ENCODE data around the gene ARL6IP1. TPM values are rescaled to one million over a fixed set of nuclear protein-coding genes. Genes with fewer than 3 reads are reported as not detected.
"Not testable (repeated sequence)": the region's sequence is repeated elsewhere in the genome, so short reads cannot be mapped to it uniquely, and the experiment has no call there.

ARL6IP1 gene
- total and polyA plus RNA-seq, 8 donors = 28.9 to 82.3 (median 42.3) TPM

DNA sequence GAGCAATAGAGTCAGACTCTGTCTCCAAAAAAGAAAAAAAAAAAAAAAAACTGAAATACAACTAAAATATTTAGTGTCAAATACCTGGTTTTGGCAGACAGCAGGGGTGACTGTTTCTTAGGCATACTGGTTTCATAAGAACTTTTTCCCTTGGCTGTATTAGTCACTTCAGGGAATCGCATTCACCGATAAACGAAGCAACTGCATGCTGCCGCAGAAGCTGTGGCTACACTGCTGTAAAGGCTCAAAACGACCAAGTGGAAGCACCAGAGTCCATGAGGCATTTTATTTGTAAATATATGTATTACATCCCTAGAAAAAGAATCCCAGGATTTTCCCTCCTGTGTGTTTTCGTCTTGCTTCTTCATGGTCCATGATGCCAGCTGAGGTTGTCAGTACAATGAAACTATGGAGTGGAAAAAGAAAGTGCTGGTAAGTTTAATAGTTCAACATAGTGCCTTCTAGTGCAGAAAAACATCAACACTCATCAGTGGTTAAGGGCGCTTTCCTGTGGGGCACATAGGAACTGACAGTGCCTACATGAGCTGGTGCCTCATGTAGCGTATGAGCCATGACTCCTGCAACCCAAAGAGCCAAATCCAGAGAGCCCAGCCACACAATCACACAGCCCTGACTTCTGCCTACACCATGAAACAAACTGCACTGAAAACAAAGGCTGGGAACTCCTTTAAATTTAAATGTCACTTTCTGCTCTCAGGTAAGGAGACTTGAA lies 18.5 kb downstream of the ARL6IP1 start:
- Histone ChIP-seq H3K4me1 (peaks cover 4 to 27% (median 17%) of the 10 kb centered on the region in 3 donors), H3K36me3 (peaks cover 0 to 56% (median 20%) of the 10 kb centered on the region in 3 donors), H3K9me3 (no peaks in the 10 kb centered on the region), H3K27me3 (no peaks in the 10 kb centered on the region), H3K27ac (no peak overlapping the region), H3K4me3 (no peak overlapping the region)
- TF ChIP-seq, protein P1, sequence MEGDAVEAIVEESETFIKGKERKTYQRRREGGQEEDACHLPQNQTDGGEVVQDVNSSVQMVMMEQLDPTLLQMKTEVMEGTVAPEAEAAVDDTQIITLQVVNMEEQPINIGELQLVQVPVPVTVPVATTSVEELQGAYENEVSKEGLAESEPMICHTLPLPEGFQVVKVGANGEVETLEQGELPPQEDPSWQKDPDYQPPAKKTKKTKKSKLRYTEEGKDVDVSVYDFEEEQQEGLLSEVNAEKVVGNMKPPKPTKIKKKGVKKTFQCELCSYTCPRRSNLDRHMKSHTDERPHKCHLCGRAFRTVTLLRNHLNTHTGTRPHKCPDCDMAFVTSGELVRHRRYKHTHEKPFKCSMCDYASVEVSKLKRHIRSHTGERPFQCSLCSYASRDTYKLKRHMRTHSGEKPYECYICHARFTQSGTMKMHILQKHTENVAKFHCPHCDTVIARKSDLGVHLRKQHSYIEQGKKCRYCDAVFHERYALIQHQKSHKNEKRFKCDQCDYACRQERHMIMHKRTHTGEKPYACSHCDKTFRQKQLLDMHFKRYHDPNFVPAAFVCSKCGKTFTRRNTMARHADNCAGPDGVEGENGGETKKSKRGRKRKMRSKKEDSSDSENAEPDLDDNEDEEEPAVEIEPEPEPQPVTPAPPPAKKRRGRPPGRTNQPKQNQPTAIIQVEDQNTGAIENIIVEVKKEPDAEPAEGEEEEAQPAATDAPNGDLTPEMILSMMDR (IDR thresholded peaks at IDR 0.05) = no peak
- WGBS, 2 donors = 88 to 90% methylated on average over 8 of the region's 8 CpGs
- DNase-seq (no peak), FAIRE-seq (no peak), ATAC-seq (no peak)
- intact Hi-C loops (cut with DNase I) = no loop called here

DNA sequence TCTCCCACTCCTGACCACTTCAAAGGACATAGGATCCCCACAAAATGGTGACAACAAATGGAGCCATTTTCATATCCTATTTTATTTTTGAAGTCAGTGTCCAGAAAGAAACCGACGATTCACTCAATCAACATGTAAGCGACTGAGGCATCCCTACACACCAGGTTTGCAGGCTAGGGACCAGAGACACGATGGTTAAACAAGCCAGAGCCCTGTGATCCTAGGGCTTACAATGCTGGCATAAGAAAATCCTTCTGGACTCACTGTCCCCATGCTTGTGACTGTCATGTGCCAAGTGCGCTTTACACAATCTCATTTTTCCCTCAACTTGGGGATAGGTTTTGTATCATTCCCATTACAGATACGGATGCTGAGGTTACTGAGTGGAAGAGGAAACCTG lies 20.1 kb downstream of the ARL6IP1 start:
- H3K27me3 ChIP-seq; H3K4me3 ChIP-seq; DNase-seq; intact Hi-C loops (cut with DNase I); H3K27ac ChIP-seq; ATAC-seq; H3K9me3 ChIP-seq; FAIRE-seq: not testable (repeated sequence)
- Histone ChIP-seq H3K36me3 (peaks cover 0 to 41% (median 9%) of the 10 kb centered on the region in 3 donors), H3K4me1 (peaks cover 0 to 11% (median 4%) of the 10 kb centered on the region in 3 donors)
- 89 to 91% methylated on average over 5 to 6 of the region's 6 CpGs for WGBS, 2 donors

GRCh38 chr16:18780460-18781026 lies 20.8 kb downstream of the ARL6IP1 start:
- H3K27me3 ChIP-seq; intact Hi-C loops (cut with DNase I); FAIRE-seq; H3K27ac ChIP-seq; H3K4me3 ChIP-seq; H3K9me3 ChIP-seq; DNase-seq; H3K4me1 ChIP-seq: not testable (repeated sequence)
- ATAC-seq = peak in 2 of 4 donors; percentile 23 to 36
- 71 to 74% methylated on average over 7 to 8 of the region's 8 CpGs for WGBS, 2 donors
- peaks cover 0 to 35% (median 9%) of the 10 kb centered on the region in 3 donors for H3K36me3 ChIP-seq

GRCh38 chr16:18777664-18778063 lies 23.7 kb downstream of the ARL6IP1 start:
- H3K4me1 ChIP-seq; ATAC-seq; H3K4me3 ChIP-seq; H3K9me3 ChIP-seq; FAIRE-seq; H3K27me3 ChIP-seq; DNase-seq; intact Hi-C loops (cut with DNase I); H3K27ac ChIP-seq; H3K36me3 ChIP-seq: not testable (repeated sequence)
- WGBS, 2 donors = 92 to 93% methylated on average over 1 of the region's 1 CpG

GRCh38 chr16:18776334-18776733 lies 25.0 kb downstream of the ARL6IP1 start:
- intact Hi-C loops (cut with DNase I); FAIRE-seq; H3K27ac ChIP-seq; H3K36me3 ChIP-seq; H3K4me1 ChIP-seq; H3K9me3 ChIP-seq; ATAC-seq; H3K27me3 ChIP-seq; H3K4me3 ChIP-seq; DNase-seq: not testable (repeated sequence)
- WGBS, 2 donors = 68 to 80% methylated on average over 5 of the region's 5 CpGs

GRCh38 chr16:18774651-18775050 lies 26.7 kb downstream of the ARL6IP1 start:
- WGBS, 2 donors = 93 to 96% methylated on average over 4 of the region's 4 CpGs
- H3K27me3 ChIP-seq; ATAC-seq; H3K9me3 ChIP-seq; FAIRE-seq; DNase-seq; H3K4me3 ChIP-seq; H3K4me1 ChIP-seq; intact Hi-C loops (cut with DNase I); H3K27ac ChIP-seq; H3K36me3 ChIP-seq: not testable (repeated sequence)

DNA sequence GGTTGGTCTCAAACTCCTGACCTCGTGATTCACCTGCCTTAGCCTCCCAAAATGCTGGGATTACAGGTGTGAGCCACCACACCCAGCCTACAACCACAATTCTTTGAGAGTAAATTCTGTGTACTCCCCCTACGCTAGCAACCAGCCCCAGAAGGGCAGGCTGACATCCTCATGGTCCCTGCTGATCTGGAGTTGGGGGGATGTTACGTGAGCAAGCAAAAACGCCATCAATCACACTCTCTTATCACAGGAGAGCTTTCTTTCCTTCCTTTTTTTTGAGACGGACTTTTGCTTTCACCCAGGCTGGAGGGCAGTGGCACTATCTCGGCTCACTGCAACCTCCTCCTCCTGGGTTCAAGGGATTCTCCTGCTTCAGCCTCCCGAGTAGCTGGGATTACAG lies 29.2 kb downstream of the ARL6IP1 start:
- WGBS, 2 donors = 84 to 90% methylated on average over 7 of the region's 7 CpGs
- H3K9me3 ChIP-seq; H3K4me1 ChIP-seq; H3K36me3 ChIP-seq; DNase-seq; H3K27me3 ChIP-seq; H3K27ac ChIP-seq; ATAC-seq; FAIRE-seq; intact Hi-C loops (cut with DNase I); H3K4me3 ChIP-seq: not testable (repeated sequence)

DNA sequence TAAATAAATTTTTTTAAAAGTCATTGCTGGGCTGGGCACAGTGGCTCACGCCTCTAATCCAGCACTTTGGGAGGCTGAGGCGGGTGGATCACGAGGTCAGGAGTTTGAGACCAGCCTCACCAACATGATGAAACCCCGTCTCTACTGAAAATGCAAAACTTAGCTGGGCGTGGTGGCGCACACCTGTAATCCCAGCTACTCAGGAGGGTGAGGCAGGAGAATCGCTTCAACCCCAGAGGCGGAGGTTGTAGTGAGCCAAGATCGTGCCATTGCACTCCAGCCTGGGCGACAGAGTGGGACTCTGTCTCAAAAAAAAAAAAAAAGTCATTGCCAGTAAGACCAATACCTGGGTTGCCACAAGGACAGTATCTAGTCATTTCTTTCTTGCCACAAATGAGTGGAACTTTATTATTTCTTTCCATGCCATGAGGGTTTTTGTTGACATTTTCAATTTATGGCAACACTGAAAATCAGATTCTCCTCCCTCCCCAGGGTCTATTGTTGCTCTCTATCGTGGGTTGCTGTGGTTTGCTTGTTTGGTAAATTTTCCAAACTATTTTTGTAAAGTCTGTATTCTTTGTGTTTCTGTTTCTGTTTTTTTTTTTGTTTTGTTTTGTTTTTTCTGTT lies 30.9 kb downstream of the ARL6IP1 start:
- ATAC-seq; H3K27ac ChIP-seq; DNase-seq; FAIRE-seq; H3K4me3 ChIP-seq; H3K36me3 ChIP-seq; H3K9me3 ChIP-seq; H3K4me1 ChIP-seq; H3K27me3 ChIP-seq; intact Hi-C loops (cut with DNase I): not testable (repeated sequence)
- 91 to 97% methylated on average over 11 of the region's 11 CpGs for WGBS, 2 donors

GRCh38 chr16:18767217-18767616 lies 34.1 kb downstream of the ARL6IP1 start:
- intact Hi-C loops (cut with DNase I); H3K4me3 ChIP-seq; FAIRE-seq; H3K36me3 ChIP-seq; H3K27ac ChIP-seq; H3K9me3 ChIP-seq; DNase-seq; H3K4me1 ChIP-seq; H3K27me3 ChIP-seq: not testable (repeated sequence)
- 40 to 44% methylated on average over 6 of the region's 7 CpGs for WGBS, 2 donors
- ATAC-seq = peak; percentile 11 to 74 (median 64)

- 32 to 47% methylated on average over 3 of the region's 5 CpGs for WGBS, 2 donors
- H3K36me3 ChIP-seq; FAIRE-seq; H3K9me3 ChIP-seq; H3K4me3 ChIP-seq; H3K27ac ChIP-seq; H3K4me1 ChIP-seq; DNase-seq; H3K27me3 ChIP-seq; intact Hi-C loops (cut with DNase I): not testable (repeated sequence)
- peak in 2 of 4 donors; percentile 34 to 39 for ATAC-seq
These were observed 38.6 kb downstream of the ARL6IP1 start for GRCh38 chr16:18762713-18763112.

Data from pancreas (tissue), 10 donors.